GM21526 (cell line): ENCODE measurements around the gene KEL.

Source experiments
- ATAC-seq: cut with Tn5 transposase; IDR thresholded peaks from one replicate; pipeline ENCODE4 v1.9.1; 2021; ENCODE audit warnings: moderate library complexity; ENCODE audit not compliant: unreplicated experiment, low FRiP score

The KEL gene

DNA sequence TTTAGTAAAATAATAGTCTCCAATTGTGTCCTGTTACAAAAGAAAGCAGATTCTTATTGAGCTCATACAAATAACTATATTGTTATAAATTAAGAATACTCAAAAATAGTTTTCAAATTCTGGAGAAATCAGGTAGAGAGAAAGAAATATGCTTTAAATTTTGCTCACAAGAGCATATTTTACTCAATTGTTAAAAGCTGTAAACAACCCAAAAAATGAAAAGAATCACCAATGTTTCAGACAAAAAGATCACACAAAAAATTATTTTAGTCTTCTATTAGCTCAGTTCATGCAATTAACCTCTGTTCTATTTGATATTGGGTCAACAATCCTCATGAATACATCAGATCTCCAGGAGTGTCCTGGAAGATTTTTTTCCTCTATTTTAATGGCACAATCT, 58.0 kb downstream of the KEL start:
- ATAC-seq: no peak

DNA sequence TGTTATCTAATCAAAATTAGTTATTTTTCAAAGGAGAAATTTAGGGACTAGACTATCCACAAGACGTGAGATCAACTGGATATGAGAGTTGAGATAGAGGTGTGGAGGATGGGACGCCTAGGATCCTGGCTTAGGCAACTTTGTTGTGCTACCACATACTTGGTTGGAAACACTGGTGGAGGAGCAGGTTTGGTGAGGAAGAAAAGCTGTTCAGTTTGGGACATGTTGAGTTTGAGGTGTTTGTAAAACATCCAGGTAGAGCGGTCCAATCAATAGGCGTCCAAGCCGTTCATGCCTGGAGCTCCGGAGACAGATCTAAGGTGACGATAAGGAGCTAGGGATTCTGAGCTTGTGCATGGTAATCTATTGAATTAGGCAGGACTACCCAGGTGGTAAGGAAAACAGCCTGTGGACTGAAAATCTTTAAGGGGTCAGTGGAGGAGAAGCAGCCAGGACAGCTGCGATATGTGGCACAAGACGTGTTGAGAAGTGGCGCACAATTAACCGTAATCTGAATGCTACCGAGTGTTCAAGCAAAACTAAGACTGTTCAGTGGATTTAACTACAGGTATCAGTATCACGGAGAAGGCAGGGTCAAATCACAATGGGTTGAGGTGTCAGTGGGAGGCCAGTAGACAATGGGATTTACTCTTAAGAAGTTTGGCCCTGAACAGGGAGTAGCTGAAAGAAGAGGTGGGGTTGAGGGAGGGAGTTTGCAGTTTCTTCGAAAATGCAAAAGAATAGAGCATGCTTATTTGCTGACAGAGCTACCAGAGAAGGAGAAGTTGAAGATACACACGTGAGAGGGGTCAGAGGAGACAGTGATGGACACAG, 60.5 kb downstream of the KEL start:
- no peak for ATAC-seq

DNA sequence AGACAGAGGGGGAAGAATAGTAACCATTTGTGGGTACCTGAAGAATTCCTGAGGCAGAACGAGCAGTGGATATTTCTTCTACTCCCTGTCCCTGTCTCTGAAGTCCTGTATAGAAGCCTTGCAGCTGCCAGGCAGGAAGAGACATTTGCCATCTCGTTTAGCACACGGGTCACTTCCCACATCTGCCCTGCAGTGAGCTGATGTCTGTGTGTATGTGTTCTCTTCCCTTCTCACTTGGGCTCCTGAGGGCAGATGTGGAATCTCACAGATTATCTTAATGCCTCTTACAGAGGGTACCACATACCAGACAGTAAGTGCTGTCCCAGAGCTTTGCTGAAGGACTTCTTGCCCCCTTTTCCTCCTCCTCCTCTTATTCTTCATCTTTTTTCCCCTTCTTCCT, 62.5 kb downstream of the KEL start:
- ATAC-seq: no peak

DNA sequence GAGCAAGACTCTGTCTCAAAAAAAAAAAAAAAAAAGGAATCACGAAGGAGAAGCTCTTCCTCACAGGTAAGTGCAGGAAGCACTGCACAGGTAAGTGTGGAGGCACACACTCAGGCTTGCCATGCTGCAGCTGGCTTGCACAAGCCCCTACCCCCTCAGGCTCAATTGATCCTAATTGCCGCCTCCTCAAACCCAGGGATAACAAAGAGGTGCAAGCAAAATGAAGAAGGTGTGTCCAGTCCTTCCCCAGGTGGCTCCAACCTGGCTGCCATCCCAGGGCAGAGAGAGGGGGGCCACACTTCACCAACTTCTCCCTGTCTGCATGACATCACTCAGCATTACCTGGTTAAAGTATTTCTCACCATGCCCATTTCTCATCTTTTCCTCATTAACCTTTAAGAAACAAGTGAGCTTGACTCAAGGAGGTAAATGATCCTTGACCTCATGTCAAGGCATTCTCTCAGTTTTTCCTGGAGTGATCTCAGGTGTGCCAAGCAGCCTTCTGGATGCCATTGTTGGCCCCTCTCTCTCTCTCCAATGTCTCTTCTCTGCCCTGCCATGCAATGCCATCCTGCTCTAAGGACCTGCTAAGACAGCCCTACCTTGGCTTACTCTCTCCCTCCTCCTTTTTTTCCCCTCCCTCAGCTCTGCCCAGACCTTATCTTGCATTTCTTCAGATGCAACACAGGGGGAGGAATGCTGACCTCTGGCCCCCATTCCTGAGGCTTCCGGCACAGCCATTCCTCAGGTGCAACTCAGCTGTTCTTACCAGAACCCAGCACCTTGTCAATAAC, 63.6 kb downstream of the KEL start:
- no peak for ATAC-seq

DNA sequence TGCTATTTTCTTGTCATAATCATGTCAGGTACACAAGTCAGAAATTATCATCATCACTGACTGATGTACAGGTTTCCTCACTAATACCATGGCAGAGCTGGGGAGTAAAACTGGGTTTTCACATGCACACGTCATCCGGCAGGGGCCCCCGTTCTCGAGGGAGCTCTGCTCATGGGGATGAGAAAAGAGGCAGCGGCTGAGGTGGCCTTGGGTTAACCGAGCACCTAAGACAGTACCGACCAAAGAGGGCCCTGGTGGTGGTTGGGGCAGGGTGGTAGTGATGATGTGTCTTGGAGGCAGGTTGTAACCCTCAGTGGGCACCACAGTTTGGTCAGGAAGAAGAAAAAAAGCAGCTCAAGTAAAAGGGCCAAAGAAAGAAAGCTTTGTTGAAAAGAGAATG, 64.5 kb downstream of the KEL start:
- no peak for ATAC-seq

DNA sequence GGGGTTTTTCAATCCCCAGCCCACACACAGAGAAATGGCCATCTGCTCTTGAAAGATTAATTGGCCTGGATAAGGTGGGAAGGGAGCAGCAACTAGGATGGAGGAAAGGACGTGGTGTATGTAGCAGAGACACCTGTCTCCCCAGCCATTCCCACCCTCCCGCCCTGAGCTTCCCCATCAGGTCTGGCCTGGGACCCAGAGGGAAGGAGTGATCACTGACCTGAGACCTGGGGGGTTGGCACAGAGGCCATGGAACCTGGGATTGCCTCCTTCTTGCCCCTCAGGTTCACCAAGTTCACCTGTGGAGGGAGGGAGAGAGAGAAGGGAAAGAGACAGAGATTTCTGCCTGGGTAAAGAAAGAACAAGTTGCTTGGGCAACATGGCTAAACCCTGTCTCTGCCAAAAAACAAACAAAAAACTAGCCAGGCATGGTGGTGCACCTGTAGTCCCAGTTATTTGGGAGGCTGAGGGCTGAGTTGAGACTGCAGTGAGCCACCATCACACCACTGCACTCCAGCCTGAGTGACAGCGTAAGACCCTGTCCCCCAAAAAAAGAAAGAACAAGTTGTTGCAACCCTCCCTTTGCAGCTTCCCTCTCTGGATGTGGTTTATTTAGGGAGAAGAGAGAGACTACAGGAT, 65.3 kb downstream of the KEL start:
- no peak for ATAC-seq

DNA sequence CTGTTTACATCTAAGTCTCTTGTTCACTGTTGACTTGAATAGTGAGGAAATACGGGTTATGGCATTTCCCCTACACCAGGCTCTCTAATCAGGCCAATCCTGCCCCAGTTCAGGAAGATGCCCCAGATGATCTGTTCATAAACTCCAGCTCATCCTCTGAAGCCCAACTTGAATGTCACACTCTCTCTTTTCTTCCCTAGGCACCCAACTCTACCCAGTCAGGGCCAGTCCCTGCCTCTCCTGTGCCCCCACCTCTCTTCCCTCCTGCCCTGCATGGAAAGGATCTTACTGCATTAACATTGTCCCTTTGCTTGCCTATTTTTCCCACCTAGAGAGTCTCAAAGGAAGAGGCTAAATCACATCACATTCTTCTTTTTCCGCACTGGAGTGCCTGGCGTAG, 66.0 kb downstream of the KEL start:
- ATAC-seq: no peak

DNA sequence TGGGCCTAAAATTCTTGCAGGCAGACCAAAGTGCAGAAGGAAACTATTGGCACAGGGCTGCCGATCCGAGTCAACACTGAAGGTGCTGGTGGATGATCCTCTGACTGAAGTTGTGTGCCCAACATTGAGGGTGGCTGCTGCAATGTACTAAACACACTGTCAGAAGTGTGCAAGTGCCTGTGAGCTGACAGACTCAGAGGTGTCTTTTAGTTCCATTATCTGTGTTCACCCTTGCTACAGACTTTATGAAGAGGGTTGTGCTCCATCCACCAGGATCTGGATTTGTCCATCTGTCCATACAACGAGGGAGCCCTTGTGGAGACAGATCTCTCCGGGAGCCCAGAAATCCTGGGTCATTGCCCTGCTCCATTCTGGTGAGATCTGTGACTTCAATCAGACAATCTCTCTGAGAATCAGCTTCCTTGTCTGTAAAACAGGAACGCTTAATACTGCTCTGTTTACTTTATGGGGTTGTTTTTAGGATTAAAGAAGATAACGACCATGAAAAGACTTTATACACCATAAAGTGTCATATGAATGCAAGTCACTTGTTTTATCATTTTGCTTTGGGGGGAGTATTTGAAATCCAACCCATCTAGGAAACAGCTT, 67.1 kb downstream of the KEL start:
- ATAC-seq: no peak

DNA sequence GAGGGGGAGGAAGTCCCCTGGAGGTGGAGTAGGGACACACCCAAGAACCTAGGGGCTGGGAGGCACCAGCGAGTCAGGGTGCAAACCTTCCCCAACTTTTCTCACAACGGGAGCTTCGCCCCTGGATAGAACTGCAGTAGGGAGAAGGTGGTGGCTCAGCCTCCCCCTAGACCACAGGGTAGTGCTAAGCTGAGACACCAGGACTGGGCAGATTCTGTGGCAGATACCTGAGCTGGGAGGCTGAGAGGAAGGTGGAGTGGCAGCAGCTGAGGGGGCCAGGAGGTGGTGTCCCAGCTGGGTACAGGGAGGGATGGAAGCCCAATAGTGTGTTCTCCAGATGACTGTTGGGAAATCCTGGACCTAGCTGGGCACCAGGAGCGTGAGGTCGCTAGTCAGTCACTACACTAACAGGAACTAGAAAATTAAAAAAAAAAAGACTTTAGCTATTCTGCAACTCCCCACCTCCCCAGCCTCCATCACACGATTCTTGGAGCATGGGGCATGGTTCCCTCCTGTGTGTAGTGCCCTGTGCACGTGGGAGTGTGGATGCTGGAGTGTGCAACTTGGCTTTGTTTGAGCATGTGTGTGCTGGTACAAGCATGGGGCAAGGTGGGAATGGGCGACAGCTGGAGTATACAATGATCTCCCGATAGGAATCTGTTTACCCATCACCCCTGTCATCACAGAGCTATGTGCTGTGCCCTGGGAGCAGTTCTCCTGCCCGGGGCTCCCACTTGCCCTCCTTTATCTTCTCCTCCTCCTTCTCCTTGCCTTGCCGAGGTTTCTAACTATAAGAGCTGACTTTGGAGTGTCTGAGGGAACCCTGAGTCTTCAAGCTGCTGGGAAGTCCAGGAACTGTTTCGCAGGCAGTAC, 67.8 kb downstream of the KEL start:
- no peak for ATAC-seq

DNA sequence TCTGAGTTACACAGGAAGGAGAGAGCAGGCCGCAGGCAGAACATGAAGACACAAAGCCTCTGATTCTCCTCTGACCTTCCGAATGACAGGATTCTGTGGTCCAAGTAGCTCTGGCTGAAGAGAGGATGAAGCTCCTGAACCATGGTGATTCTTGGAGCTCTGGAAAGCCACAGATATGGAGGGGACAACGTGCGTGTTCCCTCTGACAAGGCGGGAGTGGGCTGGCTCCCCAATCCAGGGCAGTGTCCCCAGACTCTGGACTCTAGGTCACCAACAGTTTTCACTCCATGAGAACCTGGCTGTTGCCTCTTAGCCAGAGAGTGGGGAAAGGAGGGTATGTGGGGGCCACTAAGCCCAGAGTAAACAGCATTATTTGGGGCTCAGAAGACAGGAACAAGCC, 69.2 kb downstream of the KEL start:
- no peak for ATAC-seq

DNA sequence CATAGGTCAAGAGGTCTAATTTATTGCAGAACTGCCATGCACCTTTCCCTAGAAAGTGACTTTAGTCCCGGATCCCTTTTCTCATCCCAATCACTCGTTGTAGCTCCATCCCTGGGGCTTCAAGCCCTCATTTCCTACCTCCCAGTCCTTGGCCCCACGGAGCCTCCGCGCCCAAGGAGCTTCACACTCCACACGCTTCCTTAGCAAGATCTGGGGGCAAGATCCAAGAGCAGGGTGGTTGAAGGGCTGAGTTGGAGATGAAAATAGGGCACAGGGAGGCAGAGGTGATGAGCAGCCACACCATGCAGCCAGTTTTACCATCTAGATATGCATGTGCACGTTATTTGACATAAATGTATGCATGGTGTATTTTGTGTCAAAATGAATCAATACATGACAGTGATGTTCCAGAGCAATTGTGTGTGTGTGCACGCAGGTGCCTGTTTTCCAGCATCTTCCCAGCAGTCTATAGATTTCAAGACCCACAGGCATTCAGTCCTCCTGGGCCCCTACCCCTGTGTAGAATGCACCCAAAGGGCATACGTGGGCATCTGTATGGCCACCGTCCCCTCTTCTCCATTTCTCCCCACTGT, 70.6 kb downstream of the KEL start:
- ATAC-seq: no peak
